ENCODE data around the gene COL27A1.

Gene COL27A1

DNA sequence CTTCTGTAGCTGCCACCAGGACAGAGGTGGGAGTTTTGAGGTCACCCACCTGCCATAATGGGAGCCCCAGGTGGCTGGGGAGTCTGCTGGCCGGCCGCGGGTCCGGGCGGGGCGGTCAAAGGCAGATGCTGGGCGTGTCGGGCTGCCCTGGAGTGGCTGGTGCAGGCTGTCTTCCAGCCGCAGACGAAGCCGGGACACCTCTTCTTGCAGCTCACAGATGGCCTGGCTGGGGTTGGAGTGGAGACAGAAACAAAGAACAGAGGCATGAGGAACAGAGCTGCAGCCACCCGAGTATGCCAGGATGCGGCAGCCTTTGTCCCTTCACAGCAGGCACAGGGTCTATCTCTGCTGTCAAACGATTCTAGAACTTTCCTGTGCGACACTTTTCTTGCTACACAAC, 192.3 kb downstream of the COL27A1 start:
- no peak for DNase-seq

GRCh38 chr9:114348261-114348905, 193.0 kb downstream of the COL27A1 start:
- no peak for DNase-seq

- peak; percentile 62 for DNase-seq
These were observed 193.7 kb downstream of the COL27A1 start for GRCh38 chr9:114348906-114349482.

DNA sequence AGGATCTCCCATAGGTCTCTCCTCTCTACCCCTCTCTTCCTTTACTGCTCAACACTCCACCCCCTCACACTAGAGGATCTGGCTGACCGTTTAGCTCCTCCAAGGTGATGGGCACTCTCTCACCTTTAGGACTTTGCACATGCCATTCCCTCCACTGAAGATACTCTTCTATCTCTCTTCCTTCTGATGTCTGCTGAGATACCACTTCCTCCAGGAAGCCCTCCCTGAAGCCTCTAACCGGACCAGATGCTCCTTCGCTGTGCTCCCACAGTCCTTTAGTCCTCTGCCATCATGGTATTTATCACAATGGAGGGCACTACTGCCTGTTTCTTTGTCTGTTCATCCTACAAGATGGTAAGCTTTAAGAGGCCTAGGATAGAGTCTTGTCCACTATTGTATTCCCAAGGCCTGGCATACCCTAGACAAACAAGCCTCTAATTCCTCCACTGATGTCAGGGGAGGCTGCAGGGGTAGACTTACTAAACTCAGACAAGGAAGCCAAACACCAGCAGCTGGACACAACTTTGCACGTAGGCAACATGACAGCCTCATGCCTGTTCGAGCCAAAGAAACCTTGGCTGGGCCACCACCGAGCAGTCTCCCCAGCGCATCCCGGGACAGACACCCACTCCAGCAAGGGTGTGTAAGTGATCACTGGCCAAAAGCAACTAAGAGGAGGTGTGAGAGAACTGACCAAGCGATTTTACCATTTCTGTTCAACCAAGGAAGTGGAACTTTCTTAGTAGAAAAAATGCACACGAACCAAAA, 194.6 kb downstream of the COL27A1 start:
- no peak for DNase-seq

GRCh38 chr9:114350636-114351401, 195.5 kb downstream of the COL27A1 start:
- DNase-seq: no peak

GRCh38 chr9:114351932-114352331, 196.6 kb downstream of the COL27A1 start:
- no peak for DNase-seq

DNA sequence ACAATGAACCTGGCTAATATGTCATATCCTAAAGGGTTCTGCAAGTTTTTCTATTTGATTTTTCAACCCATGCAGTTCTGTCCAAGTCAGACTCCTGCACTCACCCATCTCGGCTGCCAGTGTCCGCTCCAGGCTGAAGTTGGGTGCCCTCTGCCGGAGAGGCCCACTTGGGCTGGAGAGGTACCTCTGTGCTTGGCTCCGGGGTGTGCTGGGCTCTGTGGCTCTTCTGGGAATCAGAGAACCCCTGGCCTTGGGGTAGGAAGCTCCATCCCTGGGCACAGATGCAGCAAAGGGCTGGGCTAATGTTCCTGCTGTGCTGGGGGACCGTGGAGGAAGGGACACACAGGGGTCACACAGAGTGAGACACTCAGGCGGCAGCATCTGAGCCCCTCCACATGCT, 200.5 kb downstream of the COL27A1 start:
- no peak for DNase-seq

- DNase-seq: no peak
These were observed 201.5 kb downstream of the COL27A1 start for GRCh38 chr9:114356792-114357191.

DNA sequence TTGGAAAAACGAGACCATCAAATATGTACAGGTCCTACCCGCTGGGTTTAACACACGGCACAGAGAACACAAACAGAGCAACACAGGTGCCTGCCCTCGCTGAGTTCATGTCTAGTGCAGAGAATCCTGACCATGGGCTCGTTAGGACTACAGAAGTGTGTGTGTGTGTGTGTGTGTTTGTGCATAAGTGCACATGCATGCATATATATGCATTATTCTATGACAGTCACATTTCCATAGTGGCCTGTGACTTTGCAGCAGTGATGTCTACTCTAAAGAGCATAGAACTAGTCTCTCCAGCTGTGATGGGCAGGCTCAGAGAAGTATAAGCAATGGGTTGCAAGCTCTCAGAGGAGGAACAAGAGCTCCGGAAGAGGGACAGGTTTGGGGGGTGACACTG, 202.0 kb downstream of the COL27A1 start:
- no peak for DNase-seq

DNA sequence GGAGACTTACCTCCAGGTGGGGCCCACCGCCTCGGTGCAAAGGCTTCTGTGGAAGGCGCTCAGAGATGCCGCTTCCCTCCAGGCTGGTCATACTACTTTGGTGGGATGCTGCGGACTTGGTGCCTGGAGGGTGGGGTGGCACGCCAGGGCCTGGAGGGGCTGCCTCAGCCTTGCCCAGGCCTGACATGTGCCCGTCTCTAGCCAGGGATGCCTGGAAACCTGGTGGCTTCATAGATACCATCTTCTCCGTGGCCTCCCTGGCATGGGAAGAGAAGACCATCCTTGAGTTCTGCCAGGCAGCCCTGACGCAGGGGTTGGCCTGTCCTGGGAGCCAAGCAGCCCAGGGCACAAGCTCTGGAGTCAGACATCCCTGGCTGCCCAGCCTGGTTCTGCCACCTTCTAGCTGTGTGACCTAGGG, 202.6 kb downstream of the COL27A1 start:
- DNase-seq: no peak

- no peak for DNase-seq
These were observed 204.5 kb downstream of the COL27A1 start for GRCh38 chr9:114359801-114360200.

GRCh38 chr9:114361542-114361941, 206.2 kb downstream of the COL27A1 start:
- no peak for DNase-seq
